Effector memory CD8-positive, alpha-beta T cell (primary cell): Measurements from ENCODE around the gene HVCN1.

Source experiments
- ATAC-seq: fragments of 150-1000 bp; cut with Tn5 transposase; replicated peaks from 2 replicates; pipeline ENCODE4 v1.10.0; 2021; ENCODE audit warnings: mild to moderate bottlenecking, moderate library complexity
- DNase-seq, 3 experiments: peaks; one replicate each; pipeline ENCODE4 v3.0.0; 2021
- H3K27ac Mint-ChIP-seq, 2 donors: one replicate each; pipeline ENCODE4 v1.8.0; 2022; ENCODE audit warnings: mild to moderate bottlenecking in 2 of 2, mixed read lengths in 2 of 2, moderate library complexity in 2 of 2
- H3K27me3 Mint-ChIP-seq, 2 donors: one replicate each; pipeline ENCODE4 v1.8.0; 2022; ENCODE audit warnings: mixed read lengths in 2 of 2
- H3K36me3 Mint-ChIP-seq: one replicate; pipeline ENCODE4 v1.8.0; 2022; ENCODE audit warnings: mild to moderate bottlenecking, moderate library complexity, mixed read lengths; ENCODE audit not compliant: insufficient read depth
- H3K4me1 Mint-ChIP-seq, 2 donors: one replicate each; pipeline ENCODE4 v1.8.0; 2022; ENCODE audit warnings: low read depth in 2 of 2, mixed read lengths in 2 of 2
- H3K4me3 Mint-ChIP-seq, 2 donors: one replicate each; pipeline ENCODE4 v1.8.0; 2022; ENCODE audit warnings: mild to moderate bottlenecking in 2 of 2, mixed read lengths in 2 of 2, moderate library complexity in 2 of 2
- H3K9me3 Mint-ChIP-seq, 2 donors: one replicate each; pipeline ENCODE4 v1.8.0; 2022; ENCODE audit warnings: mixed read lengths in 2 of 2

Gene HVCN1

GRCh38 chr12:110641521-110641920 is 47.4 kb downstream of the HVCN1 start:
- peaks cover 3% of the 10 kb centered on the region for H3K36me3 Mint-ChIP-seq
- no peaks in the 10 kb centered on the region for H3K4me1 Mint-ChIP-seq
- ATAC-seq, result no peak
- no peaks in the 10 kb centered on the region for H3K27me3 Mint-ChIP-seq
- no peaks in the 10 kb centered on the region for H3K9me3 Mint-ChIP-seq
- no peak overlapping the region for H3K27ac Mint-ChIP-seq
- no peak overlapping the region for H3K4me3 Mint-ChIP-seq
- DNase-seq, result no peak

- no peak overlapping the region for H3K4me3 Mint-ChIP-seq
- no peak overlapping the region for H3K27ac Mint-ChIP-seq
- H3K9me3 Mint-ChIP-seq, result no peaks in the 10 kb centered on the region
- H3K27me3 Mint-ChIP-seq, result no peaks in the 10 kb centered on the region
- DNase-seq (no peak), ATAC-seq (no peak)
- peaks cover 3% of the 10 kb centered on the region for H3K36me3 Mint-ChIP-seq
- H3K4me1 Mint-ChIP-seq, result no peaks in the 10 kb centered on the region
These were observed 48.5 kb downstream of the HVCN1 start for GRCh38 chr12:110640275-110641025.

- DNase-seq (no peak), ATAC-seq (no peak)
- peaks cover 3% of the 10 kb centered on the region for H3K36me3 Mint-ChIP-seq
- H3K27ac Mint-ChIP-seq, result no peak overlapping the region
- no peaks in the 10 kb centered on the region for H3K27me3 Mint-ChIP-seq
- H3K9me3 Mint-ChIP-seq, result no peaks in the 10 kb centered on the region
- H3K4me3 Mint-ChIP-seq, result no peak overlapping the region
- no peaks in the 10 kb centered on the region for H3K4me1 Mint-ChIP-seq
These were observed 49.4 kb downstream of the HVCN1 start for GRCh38 chr12:110639336-110640141.

GRCh38 chr12:110638796-110639195 is 50.1 kb downstream of the HVCN1 start:
- Mint-ChIP-seq H3K4me3 (no peak overlapping the region), H3K9me3 (no peaks in the 10 kb centered on the region), H3K27me3 (no peaks in the 10 kb centered on the region), H3K36me3 (peaks cover 3% of the 10 kb centered on the region), H3K27ac (no peak overlapping the region), H3K4me1 (no peaks in the 10 kb centered on the region)
- ATAC-seq, result no peak
- no peak for DNase-seq

- Mint-ChIP-seq H3K36me3 (peaks cover 3% of the 10 kb centered on the region), H3K4me3 (no peak overlapping the region), H3K27ac (no peak overlapping the region), H3K4me1 (no peaks in the 10 kb centered on the region), H3K27me3 (no peaks in the 10 kb centered on the region), H3K9me3 (no peaks in the 10 kb centered on the region)
- no peak for ATAC-seq
- no peak for DNase-seq
These were observed 51.0 kb downstream of the HVCN1 start for GRCh38 chr12:110637869-110638441.

- H3K4me1 Mint-ChIP-seq, result no peaks in the 10 kb centered on the region
- H3K4me3 Mint-ChIP-seq, result no peak overlapping the region
- no peaks in the 10 kb centered on the region for H3K27me3 Mint-ChIP-seq
- no peaks in the 10 kb centered on the region for H3K9me3 Mint-ChIP-seq
- no peak overlapping the region for H3K27ac Mint-ChIP-seq
- no peak for ATAC-seq
- no peak for DNase-seq
- H3K36me3 Mint-ChIP-seq, result peaks cover 3% of the 10 kb centered on the region
These were observed 52.4 kb downstream of the HVCN1 start for GRCh38 chr12:110636516-110636915.

- Mint-ChIP-seq H3K36me3 (no peaks in the 10 kb centered on the region), H3K4me3 (no peak overlapping the region), H3K27ac (no peak overlapping the region), H3K4me1 (no peaks in the 10 kb centered on the region), H3K27me3 (no peaks in the 10 kb centered on the region), H3K9me3 (no peaks in the 10 kb centered on the region)
- ATAC-seq (no peak), DNase-seq (no peak)
These were observed 53.9 kb downstream of the HVCN1 start for GRCh38 chr12:110635055-110635454.

- DNase-seq, result no peak
- no peaks in the 10 kb centered on the region for H3K9me3 Mint-ChIP-seq
- ATAC-seq, result no peak
- H3K36me3 Mint-ChIP-seq, result peaks cover 4% of the 10 kb centered on the region
- H3K4me3 Mint-ChIP-seq, result no peak overlapping the region
- H3K27me3 Mint-ChIP-seq, result no peaks in the 10 kb centered on the region
- H3K4me1 Mint-ChIP-seq, result no peaks in the 10 kb centered on the region
- no peak overlapping the region for H3K27ac Mint-ChIP-seq
These were observed 61.3 kb downstream of the HVCN1 start for GRCh38 chr12:110627500-110628195.

GRCh38 chr12:110622582-110622981 is 66.3 kb downstream of the HVCN1 start:
- no peak overlapping the region for H3K27ac Mint-ChIP-seq
- no peak for DNase-seq

GRCh38 chr12:110619534-110619953 is 69.4 kb downstream of the HVCN1 start:
- H3K27me3 Mint-ChIP-seq, result no peaks in the 10 kb centered on the region
- peaks cover 0 to 2% of the 10 kb centered on the region in 2 donors for H3K4me1 Mint-ChIP-seq
- no peaks in the 10 kb centered on the region for H3K9me3 Mint-ChIP-seq
- no peaks in the 10 kb centered on the region for H3K36me3 Mint-ChIP-seq
- H3K27ac Mint-ChIP-seq, result no peak overlapping the region
- DNase-seq (no peak), ATAC-seq (no peak)
- no peak overlapping the region for H3K4me3 Mint-ChIP-seq

More at GRCh38 chr12:110622582-110622981, 66.3 kb downstream of the HVCN1 start:
- Mint-ChIP-seq H3K27me3 (no peaks in the 10 kb centered on the region), H3K4me1 (no peaks in the 10 kb centered on the region), H3K9me3 (no peaks in the 10 kb centered on the region), H3K4me3 (no peak overlapping the region), H3K36me3 (peaks cover 4% of the 10 kb centered on the region)
- no peak for ATAC-seq

GRCh38 chr12:110616471-110617115 is 72.3 kb downstream of the HVCN1 start:
- H3K27ac Mint-ChIP-seq, result no peak overlapping the region
- no peaks in the 10 kb centered on the region for H3K27me3 Mint-ChIP-seq
- DNase-seq, result no peak
- H3K36me3 Mint-ChIP-seq, result peaks cover 4% of the 10 kb centered on the region
- no peak overlapping the region for H3K4me3 Mint-ChIP-seq
- H3K9me3 Mint-ChIP-seq, result no peaks in the 10 kb centered on the region
- H3K4me1 Mint-ChIP-seq, result peaks cover 0 to 5% of the 10 kb centered on the region in 2 donors
- no peak for ATAC-seq

GRCh38 chr12:110615171-110615570 is 73.7 kb downstream of the HVCN1 start:
- H3K9me3 Mint-ChIP-seq, result no peaks in the 10 kb centered on the region

More at GRCh38 chr12:110615171-110615570, 73.7 kb downstream of the HVCN1 start:
- ATAC-seq, result no peak
- Mint-ChIP-seq H3K4me1 (peaks cover 0 to 5% of the 10 kb centered on the region in 2 donors), H3K27me3 (no peaks in the 10 kb centered on the region), H3K36me3 (peaks cover 4% of the 10 kb centered on the region), H3K27ac (peak overlapping the region in 1 of 2 donors; percentile 87), H3K4me3 (peak overlapping the region in 1 of 2 donors; percentile 27)
- DNase-seq, result no peak
